HepG2 (cell line): ENCODE measurements around the gene GATAD2B. TPM values are rescaled to one million over a fixed set of nuclear protein-coding genes. Genes with fewer than 3 reads are reported as not detected.

Experiments used
- ARNT2 ChIP-seq: sonication (generic); formaldehyde crosslinking; IDR thresholded peaks from 2 replicates; pipeline ENCODE4 v1.8.0; 2022; ENCODE audit warnings: mild to moderate bottlenecking, low read depth, missing genetic modification reagents, moderate library complexity
- CBX1 ChIP-seq: IDR thresholded peaks from one replicate; pipeline ENCODE4 v1.6.1; 2016; ENCODE audit warnings: antibody characterized with exemption, low read depth
- FOXK2 ChIP-seq: fragments of 450-650 bp; IDR thresholded peaks from 2 replicates; pipeline ENCODE4 v1.6.1; 2016
- GTF2F1 ChIP-seq: fragments of 150-350 bp; IDR thresholded peaks from 2 replicates; pipeline ENCODE4 v1.6.1; 2014; ENCODE audit warnings: low read length
- GTF3A ChIP-seq: sonication (generic); formaldehyde crosslinking; conservative IDR thresholded peaks from 2 replicates; pipeline ENCODE4 v1.4.0; 2020; ENCODE audit warnings: mild to moderate bottlenecking, missing genetic modification reagents
- JDP2 ChIP-seq: sonication (generic); formaldehyde crosslinking; IDR thresholded peaks from 2 replicates; pipeline ENCODE4 v1.8.1; 2022; ENCODE audit warnings: missing genetic modification reagents, borderline replicate concordance
- JUND ChIP-seq: sonication (generic); formaldehyde crosslinking; IDR thresholded peaks from 2 replicates; pipeline ENCODE4 v1.8.0; 2022; ENCODE audit warnings: mild to moderate bottlenecking, missing genetic modification reagents
- KLF6 ChIP-seq: IDR thresholded peaks from 2 replicates; pipeline ENCODE4 v1.8.0; 2016; ENCODE audit warnings: missing biosample characterization, missing genetic modification reagents
- NCOA5 ChIP-seq: sonication (generic); formaldehyde crosslinking; IDR thresholded peaks from 2 replicates; pipeline ENCODE4 v1.4.0; 2020; ENCODE audit warnings: missing genetic modification reagents
- NFATC3 ChIP-seq: sonication (generic); formaldehyde crosslinking; IDR thresholded peaks from 2 replicates; pipeline ENCODE4 v1.5.1; 2020; ENCODE audit warnings: mild to moderate bottlenecking, missing genetic modification reagents
- NFIB ChIP-seq: sonication (generic); formaldehyde crosslinking; IDR thresholded peaks from 2 replicates; pipeline ENCODE4 v1.9.0; 2021; ENCODE audit warnings: missing genetic modification reagents, mild to moderate bottlenecking, borderline replicate concordance
- NFRKB ChIP-seq: fragments of 450-650 bp; IDR thresholded peaks from 2 replicates; pipeline ENCODE4 v1.6.1; 2017
- SOX5 ChIP-seq: IDR thresholded peaks from 2 replicates; pipeline ENCODE4 v1.6.1; 2016; ENCODE audit warnings: borderline replicate concordance
- ZBTB42 ChIP-seq: sonication (generic); formaldehyde crosslinking; IDR thresholded peaks from 2 replicates; pipeline ENCODE4 v1.5.0; 2020; ENCODE audit warnings: mild to moderate bottlenecking, missing genetic modification reagents
- ZFP62 ChIP-seq: sonication (generic); formaldehyde crosslinking; IDR thresholded peaks from 2 replicates; pipeline ENCODE4 v1.4.0; 2020; ENCODE audit warnings: missing genetic modification reagents
- ZNF224 ChIP-seq: sonication (generic); formaldehyde crosslinking; IDR thresholded peaks from 2 replicates; pipeline ENCODE4 v1.5.0; 2020; ENCODE audit warnings: mild to moderate bottlenecking, missing genetic modification reagents
- ZNF230 ChIP-seq: sonication (generic); formaldehyde crosslinking; IDR thresholded peaks from 2 replicates; pipeline ENCODE4 v1.4.0; 2020; ENCODE audit warnings: mild to moderate bottlenecking, missing genetic modification reagents
- ZNF337 ChIP-seq: sonication (generic); formaldehyde crosslinking; IDR thresholded peaks from 2 replicates; pipeline ENCODE4 v1.5.1; 2020; ENCODE audit warnings: missing genetic modification reagents, low read depth, mild to moderate bottlenecking, borderline replicate concordance
- ZNF460 ChIP-seq: sonication (generic); formaldehyde crosslinking; IDR thresholded peaks from 2 replicates; pipeline ENCODE4 v1.5.1; 2020; ENCODE audit warnings: missing genetic modification reagents, mild to moderate bottlenecking, borderline replicate concordance
- ZNF713 ChIP-seq: sonication (generic); formaldehyde crosslinking; IDR thresholded peaks from 2 replicates; pipeline ENCODE4 v1.4.0; 2020; ENCODE audit warnings: mild to moderate bottlenecking, missing genetic modification reagents
- ZNF816 ChIP-seq: sonication (generic); formaldehyde crosslinking; IDR thresholded peaks from 2 replicates; pipeline ENCODE4 v1.8.0; 2022; ENCODE audit warnings: missing genetic modification reagents, mild to moderate bottlenecking, borderline replicate concordance
- polyA plus RNA-seq, 8 experiments: library from polyadenylated mRNA; depleted of rRNA in 3 of 8; stranded (reverse) in 7 of 8; unstranded in 1 of 8; fragments of >200 nt; fragmentation: Illumina TruSeq in 4 of 8; extraction: Trizol in 4 of 8; gene quantifications; 2 replicates each; pipeline versions ENCODE4 v1.2.1 to v1.2.3, GENCODE V29; 2011 to 2016; ENCODE audit warnings: low read depth in 4 of 8, missing spikeins in 1 of 8, mixed read lengths in 1 of 8; ENCODE audit not compliant: insufficient read depth in 1 of 8
- total RNA-seq, 5 experiments: library from RNA; depleted of rRNA; stranded (reverse); fragments of >200 nt; fragmentation: Illumina TruSeq; extraction: Trizol; gene quantifications; 2 replicates each; pipeline ENCODE4 v1.2.3, GENCODE V29; 2016; ENCODE audit warnings: low read depth in 1 of 5
- TF ChIP-seq, protein P1 (sequence below): sonication (generic); formaldehyde crosslinking; IDR thresholded peaks from 2 replicates; pipeline ENCODE4 v1.4.0; 2020; ENCODE audit warnings: low read depth, missing genetic modification reagents
- TF ChIP-seq, protein P2 (sequence below): sonication (generic); formaldehyde crosslinking; conservative IDR thresholded peaks from 2 replicates; pipeline ENCODE4 v1.8.0; 2022; ENCODE audit warnings: low read depth, missing genetic modification reagents
- TF ChIP-seq, protein P3 (sequence below): sonication (generic); formaldehyde crosslinking; conservative IDR thresholded peaks from 2 replicates; pipeline ENCODE4 v1.4.0; 2020; ENCODE audit warnings: missing genetic modification reagents
- TF ChIP-seq, protein P4 (sequence below): IDR thresholded peaks from 2 replicates; pipeline ENCODE4 v1.6.1; 2018; ENCODE audit warnings: missing genetic modification reagents, mild to moderate bottlenecking, missing compliant biosample characterization

Gene GATAD2B
- total and polyA plus RNA-seq, 2 of the 13 experiments (the other 11 are each of a cell fraction or from before 2014, with no cell fraction given): 3.2 to 5.2 TPM

DNA sequence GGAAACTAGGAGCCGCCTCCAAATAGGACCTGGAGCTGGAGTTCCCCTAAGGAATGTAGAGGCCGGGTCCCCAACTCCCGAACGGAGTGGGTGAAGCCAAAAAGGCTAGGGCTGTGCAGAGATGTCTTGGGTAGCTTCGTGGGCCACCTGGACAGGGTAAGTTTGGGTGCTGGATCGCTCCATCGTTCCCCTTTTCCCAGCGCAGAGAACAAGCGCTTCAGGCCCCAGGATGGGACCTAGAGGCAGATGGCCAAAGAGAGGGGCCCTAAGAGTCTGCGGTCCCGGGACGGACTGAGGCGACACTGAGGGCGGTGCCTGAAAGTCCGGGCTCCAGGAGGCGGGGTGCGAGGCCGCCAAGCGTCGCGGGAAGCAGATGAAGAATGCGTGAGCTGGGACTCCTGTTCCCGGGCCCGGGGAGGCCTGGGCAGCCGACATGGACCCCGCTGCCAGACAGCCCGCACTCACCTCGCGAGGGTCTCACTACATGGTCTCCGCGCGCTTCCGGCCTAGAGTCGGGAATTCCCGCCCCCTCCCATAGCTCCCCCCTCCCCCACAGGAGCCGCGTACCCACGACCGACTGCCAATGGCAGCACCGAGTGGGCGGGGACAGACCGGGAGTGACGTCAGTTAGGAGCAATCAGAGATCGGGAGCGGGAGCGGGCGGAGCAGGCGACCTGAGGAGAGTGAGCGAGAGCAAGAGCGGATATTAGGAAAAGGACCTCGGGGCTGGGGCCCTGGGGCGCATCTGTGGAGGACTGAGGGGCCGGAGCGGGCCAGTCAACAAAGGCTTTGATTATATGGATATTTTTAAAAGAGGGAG is 40.5 kb upstream of the GATAD2B start, which contains the start of gene SLC39A1 (continued):
- TF ChIP-seq ZNF713 (CRISPR knock-in tag) (no peak), ZBTB42 (CRISPR knock-in tag) (no peak), ZFP62 (CRISPR knock-in tag) (no peak), NFRKB (no peak), ZNF224 (CRISPR knock-in tag) (no peak), JDP2 (CRISPR knock-in tag) (no peak), CBX1 (no peak), NFATC3 (CRISPR knock-in tag) (no peak), ZNF460 (CRISPR knock-in tag) (no peak), SOX5 (CRISPR knock-in tag) (no peak; the same call in 1 of the 2 replicates), ZNF816 (CRISPR knock-in tag) (no peak), NCOA5 (CRISPR knock-in tag) (no peak), KLF6 (CRISPR knock-in tag) (no peak), ZNF337 (CRISPR knock-in tag) (no peak), GTF2F1 (no peak), FOXK2 (no peak), ZNF230 (no peak), ARNT2 (CRISPR knock-in tag) (no peak), JUND (CRISPR knock-in tag) (0 out of 2 replicates have a peak, but pooled peaks have one; percentile 45), NFIB (CRISPR knock-in tag) (no peak), GTF3A (CRISPR knock-in tag) (no peak)
- TF ChIP-seq, protein P1, sequence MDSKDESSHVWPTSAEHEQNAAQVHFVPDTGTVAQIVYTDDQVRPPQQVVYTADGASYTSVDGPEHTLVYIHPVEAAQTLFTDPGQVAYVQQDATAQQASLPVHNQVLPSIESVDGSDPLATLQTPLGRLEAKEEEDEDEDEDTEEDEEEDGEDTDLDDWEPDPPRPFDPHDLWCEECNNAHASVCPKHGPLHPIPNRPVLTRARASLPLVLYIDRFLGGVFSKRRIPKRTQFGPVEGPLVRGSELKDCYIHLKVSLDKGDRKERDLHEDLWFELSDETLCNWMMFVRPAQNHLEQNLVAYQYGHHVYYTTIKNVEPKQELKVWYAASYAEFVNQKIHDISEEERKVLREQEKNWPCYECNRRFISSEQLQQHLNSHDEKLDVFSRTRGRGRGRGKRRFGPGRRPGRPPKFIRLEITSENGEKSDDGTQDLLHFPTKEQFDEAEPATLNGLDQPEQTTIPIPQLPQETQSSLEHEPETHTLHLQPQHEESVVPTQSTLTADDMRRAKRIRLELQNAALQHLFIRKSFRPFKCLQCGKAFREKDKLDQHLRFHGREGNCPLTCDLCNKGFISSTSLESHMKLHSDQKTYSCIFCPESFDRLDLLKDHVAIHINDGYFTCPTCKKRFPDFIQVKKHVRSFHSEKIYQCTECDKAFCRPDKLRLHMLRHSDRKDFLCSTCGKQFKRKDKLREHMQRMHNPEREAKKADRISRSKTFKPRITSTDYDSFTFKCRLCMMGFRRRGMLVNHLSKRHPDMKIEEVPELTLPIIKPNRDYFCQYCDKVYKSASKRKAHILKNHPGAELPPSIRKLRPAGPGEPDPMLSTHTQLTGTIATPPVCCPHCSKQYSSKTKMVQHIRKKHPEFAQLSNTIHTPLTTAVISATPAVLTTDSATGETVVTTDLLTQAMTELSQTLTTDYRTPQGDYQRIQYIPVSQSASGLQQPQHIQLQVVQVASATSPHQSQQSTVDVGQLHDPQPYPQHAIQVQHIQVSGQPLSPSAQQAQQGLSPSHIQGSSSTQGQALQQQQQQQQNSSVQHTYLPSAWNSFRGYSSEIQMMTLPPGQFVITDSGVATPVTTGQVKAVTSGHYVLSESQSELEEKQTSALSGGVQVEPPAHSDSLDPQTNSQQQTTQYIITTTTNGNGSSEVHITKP: no peak
- TF ChIP-seq, protein P2, sequence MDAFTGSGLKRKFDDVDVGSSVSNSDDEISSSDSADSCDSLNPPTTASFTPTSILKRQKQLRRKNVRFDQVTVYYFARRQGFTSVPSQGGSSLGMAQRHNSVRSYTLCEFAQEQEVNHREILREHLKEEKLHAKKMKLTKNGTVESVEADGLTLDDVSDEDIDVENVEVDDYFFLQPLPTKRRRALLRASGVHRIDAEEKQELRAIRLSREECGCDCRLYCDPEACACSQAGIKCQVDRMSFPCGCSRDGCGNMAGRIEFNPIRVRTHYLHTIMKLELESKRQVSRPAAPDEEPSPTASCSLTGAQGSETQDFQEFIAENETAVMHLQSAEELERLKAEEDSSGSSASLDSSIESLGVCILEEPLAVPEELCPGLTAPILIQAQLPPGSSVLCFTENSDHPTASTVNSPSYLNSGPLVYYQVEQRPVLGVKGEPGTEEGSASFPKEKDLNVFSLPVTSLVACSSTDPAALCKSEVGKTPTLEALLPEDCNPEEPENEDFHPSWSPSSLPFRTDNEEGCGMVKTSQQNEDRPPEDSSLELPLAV (CRISPR knock-in tag): no peak
- TF ChIP-seq, protein P3, sequence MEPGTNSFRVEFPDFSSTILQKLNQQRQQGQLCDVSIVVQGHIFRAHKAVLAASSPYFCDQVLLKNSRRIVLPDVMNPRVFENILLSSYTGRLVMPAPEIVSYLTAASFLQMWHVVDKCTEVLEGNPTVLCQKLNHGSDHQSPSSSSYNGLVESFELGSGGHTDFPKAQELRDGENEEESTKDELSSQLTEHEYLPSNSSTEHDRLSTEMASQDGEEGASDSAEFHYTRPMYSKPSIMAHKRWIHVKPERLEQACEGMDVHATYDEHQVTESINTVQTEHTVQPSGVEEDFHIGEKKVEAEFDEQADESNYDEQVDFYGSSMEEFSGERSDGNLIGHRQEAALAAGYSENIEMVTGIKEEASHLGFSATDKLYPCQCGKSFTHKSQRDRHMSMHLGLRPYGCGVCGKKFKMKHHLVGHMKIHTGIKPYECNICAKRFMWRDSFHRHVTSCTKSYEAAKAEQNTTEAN (CRISPR knock-in tag): peak; percentile 73; the same call in 1 of the 2 replicates
- TF ChIP-seq, protein P4, sequence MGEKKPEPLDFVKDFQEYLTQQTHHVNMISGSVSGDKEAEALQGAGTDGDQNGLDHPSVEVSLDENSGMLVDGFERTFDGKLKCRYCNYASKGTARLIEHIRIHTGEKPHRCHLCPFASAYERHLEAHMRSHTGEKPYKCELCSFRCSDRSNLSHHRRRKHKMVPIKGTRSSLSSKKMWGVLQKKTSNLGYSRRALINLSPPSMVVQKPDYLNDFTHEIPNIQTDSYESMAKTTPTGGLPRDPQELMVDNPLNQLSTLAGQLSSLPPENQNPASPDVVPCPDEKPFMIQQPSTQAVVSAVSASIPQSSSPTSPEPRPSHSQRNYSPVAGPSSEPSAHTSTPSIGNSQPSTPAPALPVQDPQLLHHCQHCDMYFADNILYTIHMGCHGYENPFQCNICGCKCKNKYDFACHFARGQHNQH: no peak
